ENCODE results near the gene CCNJL. TPM values are rescaled to one million over a fixed set of nuclear protein-coding genes. Genes with fewer than 3 reads are reported as not detected.

The CCNJL gene, protein sequence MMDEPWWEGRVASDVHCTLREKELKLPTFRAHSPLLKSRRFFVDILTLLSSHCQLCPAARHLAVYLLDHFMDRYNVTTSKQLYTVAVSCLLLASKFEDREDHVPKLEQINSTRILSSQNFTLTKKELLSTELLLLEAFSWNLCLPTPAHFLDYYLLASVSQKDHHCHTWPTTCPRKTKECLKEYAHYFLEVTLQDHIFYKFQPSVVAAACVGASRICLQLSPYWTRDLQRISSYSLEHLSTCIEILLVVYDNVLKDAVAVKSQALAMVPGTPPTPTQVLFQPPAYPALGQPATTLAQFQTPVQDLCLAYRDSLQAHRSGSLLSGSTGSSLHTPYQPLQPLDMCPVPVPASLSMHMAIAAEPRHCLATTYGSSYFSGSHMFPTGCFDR
- 10.1 and 12.4 TPM in 2 replicates for total RNA-seq

DNA sequence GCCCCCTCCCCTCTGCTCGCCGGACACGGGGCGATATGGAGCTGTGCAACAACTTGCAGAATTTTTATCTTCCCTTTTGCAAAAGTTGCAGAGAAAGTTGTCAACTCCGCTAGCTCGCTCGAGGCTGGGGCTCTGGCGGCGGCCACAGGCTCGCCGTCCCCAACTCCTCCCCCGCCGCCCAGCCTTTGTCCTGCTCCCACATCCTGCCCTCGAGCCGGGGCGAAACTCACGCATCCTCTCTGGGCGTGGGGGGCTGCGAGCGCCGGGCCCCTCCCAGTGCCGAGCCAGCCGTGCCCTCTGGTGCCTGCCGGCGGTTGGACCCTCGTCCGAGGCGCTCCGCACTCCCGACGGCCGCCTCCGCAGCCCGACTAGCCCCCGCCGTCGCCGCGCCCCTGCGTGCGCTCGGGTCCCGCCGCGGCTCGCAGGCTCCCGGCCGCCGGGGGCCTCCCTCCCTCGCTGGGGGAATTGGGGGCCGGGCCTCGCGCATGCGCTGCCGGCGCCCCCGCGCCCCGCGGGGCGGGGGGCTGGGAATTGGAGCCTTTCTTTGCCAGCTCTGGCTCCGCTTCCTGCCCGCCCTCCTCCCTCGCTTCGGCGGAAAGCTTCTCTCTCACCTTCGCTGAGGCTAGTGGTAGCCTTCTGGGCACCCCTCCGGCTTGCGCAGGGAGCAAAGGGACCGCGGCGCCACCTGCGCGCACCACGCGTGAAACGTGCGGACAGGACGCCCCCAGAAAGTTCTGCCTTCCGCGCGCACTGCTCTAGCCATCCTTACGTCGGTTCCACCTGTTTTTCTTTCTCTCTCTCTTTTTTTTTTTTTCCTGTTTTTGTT, at the start of gene CCNJL:
Gene CCNJL, minus strand, starts transcription at position 431 of the 826 bp plus-strand sequence. CDS start 641 bp downstream, outside the sequence.

DNA sequence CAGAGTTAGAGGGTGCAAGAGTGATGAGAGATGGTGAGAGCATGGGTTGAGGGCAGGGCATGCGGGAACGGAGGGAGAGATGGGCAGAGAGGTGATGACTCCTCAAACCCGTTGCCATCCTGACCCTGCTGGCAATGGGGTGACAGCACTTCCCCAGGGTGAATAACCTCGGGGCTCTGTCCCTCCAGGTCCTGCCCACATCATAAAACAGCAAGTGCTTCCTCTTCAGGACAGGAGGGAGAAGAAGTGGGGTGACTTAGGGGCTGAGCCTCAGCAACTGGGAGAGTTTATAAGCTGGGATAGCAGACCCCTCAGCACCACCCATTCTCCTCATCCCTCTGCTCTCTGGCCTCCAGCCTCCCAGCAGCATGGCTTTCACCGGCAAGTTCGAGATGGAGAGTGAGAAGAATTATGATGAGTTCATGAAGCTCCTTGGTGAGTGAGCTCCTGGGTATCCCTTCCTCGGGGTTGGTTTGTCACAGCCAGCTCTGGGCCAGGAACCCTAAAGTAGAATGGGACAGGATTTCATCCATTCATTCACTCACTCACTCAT, 83.1 kb downstream of the CCNJL start, which contains the start of gene FABP6:
Gene FABP6, plus strand, starts transcription at position 317 of the 553 bp plus-strand sequence. Its CDS starts 52 bp downstream, at position 369.

Small RNA genes within 50 kb of the gene (small RNA-seq; reads per million reads assigned to genes)
- gene AC112191.3: not detected

Other genes with a start within 250 kb of the CCNJL start
- 16.0 TPM in 2 replicates for gene PWWP2A, start 193.1 kb downstream of the CCNJL start, total RNA-seq
- gene FABP6, start 83.1 kb downstream of the CCNJL start, total RNA-seq: not detected in 2 replicates
- 0.10 TPM in 1 of 2 replicates, not detected in the other for gene C1QTNF2, start 58.1 kb upstream of the CCNJL start, total RNA-seq
- gene FAM200C, start 87.5 kb upstream of the CCNJL start, total RNA-seq: 2.0 and 3.3 TPM in 2 replicates
- gene SLU7, start 106.5 kb upstream of the CCNJL start, total RNA-seq: 45.8 and 54.2 TPM in 2 replicates
- 104 and 151 TPM in 2 replicates for gene PTTG1, start 109.3 kb upstream of the CCNJL start, total RNA-seq

Measured in vein endothelial cell (primary cell).